NB4 (cell line): ENCODE results near the gene PRR32.

Source experiments
- MYC ChIP-seq: IDR thresholded peaks from 2 replicates; pipeline ENCODE4 v1.6.1; 2011; ENCODE audit warnings: low read depth, low read length
- POLR2A ChIP-seq: IDR thresholded peaks from 2 replicates; pipeline ENCODE4 v1.6.1; 2011; ENCODE audit warnings: mild to moderate bottlenecking; ENCODE audit not compliant: insufficient read length; ENCODE audit errors: extremely low read depth
- TF ChIP-seq, protein P1 (sequence below): IDR thresholded peaks from one replicate; pipeline ENCODE4 v1.5.1; 2012; ENCODE audit warnings: low read depth, low read length

DNA sequence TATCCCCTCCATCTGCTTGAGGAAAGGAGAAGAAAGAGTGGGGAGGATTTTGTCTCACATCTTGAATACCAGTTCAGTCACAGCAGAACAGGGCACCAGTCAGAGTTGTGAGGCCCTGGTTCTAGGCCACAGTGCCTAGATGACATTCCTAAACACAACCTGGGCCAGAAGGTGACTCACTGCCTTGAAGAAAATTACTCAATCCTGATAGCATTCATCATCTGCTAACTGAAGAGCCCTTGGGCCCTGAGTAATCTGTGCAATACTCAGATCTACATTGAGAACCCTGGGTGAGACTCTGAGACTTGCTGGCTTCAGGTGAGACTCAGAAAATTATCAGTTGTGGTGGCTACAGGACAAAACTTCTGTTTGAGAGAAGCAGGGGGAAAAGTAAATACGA is 20.5 kb upstream of the PRR32 start:
- TF ChIP-seq, protein P1, sequence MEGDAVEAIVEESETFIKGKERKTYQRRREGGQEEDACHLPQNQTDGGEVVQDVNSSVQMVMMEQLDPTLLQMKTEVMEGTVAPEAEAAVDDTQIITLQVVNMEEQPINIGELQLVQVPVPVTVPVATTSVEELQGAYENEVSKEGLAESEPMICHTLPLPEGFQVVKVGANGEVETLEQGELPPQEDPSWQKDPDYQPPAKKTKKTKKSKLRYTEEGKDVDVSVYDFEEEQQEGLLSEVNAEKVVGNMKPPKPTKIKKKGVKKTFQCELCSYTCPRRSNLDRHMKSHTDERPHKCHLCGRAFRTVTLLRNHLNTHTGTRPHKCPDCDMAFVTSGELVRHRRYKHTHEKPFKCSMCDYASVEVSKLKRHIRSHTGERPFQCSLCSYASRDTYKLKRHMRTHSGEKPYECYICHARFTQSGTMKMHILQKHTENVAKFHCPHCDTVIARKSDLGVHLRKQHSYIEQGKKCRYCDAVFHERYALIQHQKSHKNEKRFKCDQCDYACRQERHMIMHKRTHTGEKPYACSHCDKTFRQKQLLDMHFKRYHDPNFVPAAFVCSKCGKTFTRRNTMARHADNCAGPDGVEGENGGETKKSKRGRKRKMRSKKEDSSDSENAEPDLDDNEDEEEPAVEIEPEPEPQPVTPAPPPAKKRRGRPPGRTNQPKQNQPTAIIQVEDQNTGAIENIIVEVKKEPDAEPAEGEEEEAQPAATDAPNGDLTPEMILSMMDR: no peak
- TF ChIP-seq POLR2A: no peak
- no peak for TF ChIP-seq MYC
